Body of pancreas (tissue), 4 donors: ENCODE measurements around the gene BOLA2B. TPM values are rescaled to one million over a fixed set of nuclear protein-coding genes. Genes with fewer than 3 reads are reported as not detected.
"Not testable (repeated sequence)": the region's sequence is repeated elsewhere in the genome, so short reads cannot be mapped to it uniquely, and the experiment has no call there.

ENCODE experiments used
- ATAC-seq: fragments of 150-250 bp; one replicate; pipeline ENCODE4 v1.9.1; 2016
- DNase-seq, 4 donors: peaks; one replicate each; pipeline ENCODE4 v3.0.0-alpha.2; 2019
- H3K27ac ChIP-seq, 4 donors: fragments of 200-600 bp; sonication (generic); 1 replicate in 3 of 4; 2 replicates in 1 of 4; pipeline versions ENCODE4 v1.5.1 to v1.6.1; 2016 to 2019; ENCODE audit warnings: mild to moderate bottlenecking in 1 of 4, mixed read lengths in 1 of 4, moderate library complexity in 1 of 4
- H3K27me3 ChIP-seq, 2 donors: fragments of 200-600 bp; sonication (generic); one replicate each; pipeline ENCODE4 v1.6.0; 2016; ENCODE audit warnings: mild to moderate bottlenecking in 1 of 2
- H3K36me3 ChIP-seq, 2 donors: fragments of 200-600 bp; sonication (generic); replicated peaks in 1 of 2; 2 replicates each; pipeline ENCODE4 v1.5.1; 2016; ENCODE audit warnings: low read depth in 2 of 2; ENCODE audit not compliant: insufficient read depth in 1 of 2
- H3K4me1 ChIP-seq: fragments of 200-600 bp; sonication (generic); one replicate; pipeline ENCODE4 v1.6.0; 2016
- H3K4me3 ChIP-seq, 2 donors: fragments of 200-600 bp; sonication (generic); 1 replicate in 1 of 2; 2 replicates in 1 of 2; pipeline ENCODE4 v1.5.1; 2016 to 2019
- H3K9me3 ChIP-seq, 3 donors: fragments of 200-600 bp; sonication (generic); 1 replicate in 2 of 3; 2 replicates in 1 of 3; pipeline ENCODE4 v1.5.1; 2016
- POLR2A ChIP-seq, 3 donors: fragments of 450-650 bp; IDR thresholded peaks; one replicate each; pipeline ENCODE4 v1.6.1; 2016; ENCODE audit warnings: antibody characterized with exemption in 3 of 3, mild to moderate bottlenecking in 2 of 3
- WGBS, 2 donors: methylation state at CpG; one replicate each; pipeline ENCODE4 v1.1.5; 2017; 5-methylcytosine and 5-hydroxymethylcytosine counted together
- intact Hi-C: fragments of 100-400 bp; cut with DNase I; formaldehyde crosslinking; loops from one replicate; pipeline ENCODE4 v1.15.1; 2023
- total RNA-seq, 2 donors: library from RNA; depleted of rRNA; stranded (reverse); fragments of >200 nt; gene quantifications; one replicate each; pipeline ENCODE4 v1.1.0, GENCODE V29; 2016
- TF ChIP-seq, protein P1 (sequence below), 7 experiments: fragments of 450-650 bp in 4 of 7; fragments of 200-600 bp in 3 of 7; sonication (generic) in 3 of 7; IDR thresholded peaks; one replicate each; pipeline ENCODE4 v1.5.1; 2016 to 2019; ENCODE audit warnings: antibody characterized with exemption in 7 of 7

The BOLA2B gene
- total RNA-seq, 2 donors from 2014 or later = 47.5 to 54.7 TPM

DNA sequence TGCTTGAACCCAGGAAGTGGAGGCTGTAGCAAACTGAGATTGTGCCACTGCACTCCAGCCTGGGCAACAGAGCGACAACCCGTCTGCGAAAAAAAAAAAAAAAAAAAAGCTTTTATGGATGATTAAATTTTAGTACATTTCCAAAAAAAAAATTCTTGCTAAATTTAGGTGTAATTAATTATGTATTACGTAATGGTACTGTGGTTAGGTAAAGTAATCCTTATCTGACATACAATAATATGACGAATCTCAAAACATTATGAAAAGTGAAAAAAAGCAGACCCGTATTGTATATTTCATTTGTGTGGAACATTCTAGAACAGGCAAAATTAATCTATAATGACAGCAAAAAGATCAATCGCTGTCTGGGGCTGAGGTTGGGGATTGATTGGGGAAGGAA is 20.4 kb downstream of the BOLA2B start:
- no peak for TF ChIP-seq POLR2A (IDR thresholded peaks at IDR 0.05)
- TF ChIP-seq, protein P1, sequence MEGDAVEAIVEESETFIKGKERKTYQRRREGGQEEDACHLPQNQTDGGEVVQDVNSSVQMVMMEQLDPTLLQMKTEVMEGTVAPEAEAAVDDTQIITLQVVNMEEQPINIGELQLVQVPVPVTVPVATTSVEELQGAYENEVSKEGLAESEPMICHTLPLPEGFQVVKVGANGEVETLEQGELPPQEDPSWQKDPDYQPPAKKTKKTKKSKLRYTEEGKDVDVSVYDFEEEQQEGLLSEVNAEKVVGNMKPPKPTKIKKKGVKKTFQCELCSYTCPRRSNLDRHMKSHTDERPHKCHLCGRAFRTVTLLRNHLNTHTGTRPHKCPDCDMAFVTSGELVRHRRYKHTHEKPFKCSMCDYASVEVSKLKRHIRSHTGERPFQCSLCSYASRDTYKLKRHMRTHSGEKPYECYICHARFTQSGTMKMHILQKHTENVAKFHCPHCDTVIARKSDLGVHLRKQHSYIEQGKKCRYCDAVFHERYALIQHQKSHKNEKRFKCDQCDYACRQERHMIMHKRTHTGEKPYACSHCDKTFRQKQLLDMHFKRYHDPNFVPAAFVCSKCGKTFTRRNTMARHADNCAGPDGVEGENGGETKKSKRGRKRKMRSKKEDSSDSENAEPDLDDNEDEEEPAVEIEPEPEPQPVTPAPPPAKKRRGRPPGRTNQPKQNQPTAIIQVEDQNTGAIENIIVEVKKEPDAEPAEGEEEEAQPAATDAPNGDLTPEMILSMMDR (IDR thresholded peaks at IDR 0.05) = no peak
- 67 to 71% methylated on average over 7 of the region's 7 CpGs for WGBS, 2 donors

DNA sequence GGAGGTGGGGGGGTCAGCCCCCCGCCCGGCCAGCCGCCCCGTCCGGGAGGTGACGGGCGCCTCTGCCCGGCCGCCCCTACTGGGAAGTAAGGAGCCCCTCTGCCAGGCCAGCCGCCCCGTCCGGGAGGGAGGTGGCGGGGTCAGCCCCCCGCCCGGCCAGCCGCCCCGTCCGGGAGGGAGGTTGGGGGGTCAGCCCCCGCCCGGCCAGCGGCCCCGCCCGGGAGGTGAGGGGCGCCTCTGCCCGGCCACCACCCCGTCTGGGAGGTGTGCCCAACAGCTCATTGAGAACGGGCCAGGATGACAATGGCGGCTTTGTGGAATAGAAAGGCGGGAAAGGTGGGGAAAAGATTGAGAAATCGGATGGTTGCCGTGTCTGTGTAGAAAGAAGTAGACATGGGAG is 23.3 kb downstream of the BOLA2B start:
- no CpG with 5 or more reads among the region's 31 CpGs for WGBS, 2 donors
- H3K27ac ChIP-seq, intact Hi-C loops, H3K27me3 ChIP-seq, H3K4me1 ChIP-seq, H3K4me3 ChIP-seq, DNase-seq, H3K9me3 ChIP-seq, H3K36me3 ChIP-seq, ATAC-seq: not testable (repeated sequence)

More for the DNA sequence above, 20.4 kb downstream of the BOLA2B start:
- Histone ChIP-seq H3K9me3 (no peaks in the 10 kb centered on the region), H3K4me3 (no peak overlapping the region), H3K4me1 (no peaks in the 10 kb centered on the region), H3K27me3 (no peaks in the 10 kb centered on the region), H3K36me3 (no peaks in the 10 kb centered on the region), H3K27ac (no peak overlapping the region)
- ATAC-seq (no peak), DNase-seq (no peak)
- intact Hi-C loops = no loop called here

DNA sequence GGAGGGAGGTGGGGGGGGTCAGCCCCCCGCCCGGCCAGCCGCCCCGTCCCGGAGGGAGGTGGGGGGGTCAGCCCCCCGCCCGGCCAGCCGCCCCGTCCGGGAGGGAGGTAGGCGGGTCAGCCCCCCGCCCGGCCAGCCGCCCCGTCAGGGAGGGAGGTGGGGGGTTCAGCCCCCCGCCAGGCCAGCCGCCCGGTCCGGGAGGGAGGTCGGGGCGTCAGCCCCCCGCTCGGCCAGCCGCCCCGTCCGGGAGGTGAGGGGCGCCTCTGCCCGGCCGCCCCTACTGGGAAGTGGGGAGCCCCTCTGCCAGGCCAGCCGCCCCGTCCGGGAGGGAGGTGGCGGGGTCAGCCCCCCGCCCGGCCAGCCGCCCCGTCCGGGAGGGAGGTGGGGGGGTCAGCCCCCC is 24.1 kb downstream of the BOLA2B start:
- not testable (repeated sequence) for ATAC-seq, DNase-seq, H3K27me3 ChIP-seq, H3K4me1 ChIP-seq, H3K27ac ChIP-seq, H3K9me3 ChIP-seq, H3K4me3 ChIP-seq, H3K36me3 ChIP-seq
- intact Hi-C loops = loop anchor here (10.0 kb wide), 1 partner anchor 55 kb away; the partner anchor contains the start of gene GDPD3
- no CpG with 5 or more reads among the region's 38 CpGs for WGBS, 2 donors

DNA sequence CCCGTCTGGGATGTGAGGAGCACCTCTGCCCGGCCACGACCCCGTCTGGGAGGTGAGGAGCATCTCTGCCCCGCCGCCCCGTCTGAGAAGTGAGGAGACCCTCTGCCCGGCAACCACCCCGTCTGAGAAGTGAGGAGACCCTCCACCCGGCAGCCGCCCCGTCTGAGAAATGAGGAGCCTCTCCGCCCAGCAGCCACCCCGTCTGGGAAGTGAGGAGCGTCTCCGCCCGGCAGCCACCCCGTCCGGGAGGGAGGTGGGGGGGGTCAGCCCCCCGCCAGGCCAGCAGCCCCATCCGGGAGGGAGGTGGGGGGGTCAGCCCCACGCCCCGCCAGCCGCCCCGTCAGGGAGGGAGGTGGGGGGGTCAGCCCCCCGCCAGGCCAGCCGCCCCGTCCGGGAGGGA is 24.7 kb downstream of the BOLA2B start:
- not testable (repeated sequence) for DNase-seq, ATAC-seq, H3K36me3 ChIP-seq, H3K27me3 ChIP-seq, H3K9me3 ChIP-seq, H3K27ac ChIP-seq, H3K4me3 ChIP-seq, H3K4me1 ChIP-seq
- intact Hi-C loops = loop anchor here (10.0 kb wide), 1 partner anchor 54 kb away; the partner anchor contains the start of gene GDPD3
- WGBS, 2 donors = 90% methylated on average over 4 of the region's 29 CpGs; no CpG with 5 or more reads in 1 of the 2 donors

DNA sequence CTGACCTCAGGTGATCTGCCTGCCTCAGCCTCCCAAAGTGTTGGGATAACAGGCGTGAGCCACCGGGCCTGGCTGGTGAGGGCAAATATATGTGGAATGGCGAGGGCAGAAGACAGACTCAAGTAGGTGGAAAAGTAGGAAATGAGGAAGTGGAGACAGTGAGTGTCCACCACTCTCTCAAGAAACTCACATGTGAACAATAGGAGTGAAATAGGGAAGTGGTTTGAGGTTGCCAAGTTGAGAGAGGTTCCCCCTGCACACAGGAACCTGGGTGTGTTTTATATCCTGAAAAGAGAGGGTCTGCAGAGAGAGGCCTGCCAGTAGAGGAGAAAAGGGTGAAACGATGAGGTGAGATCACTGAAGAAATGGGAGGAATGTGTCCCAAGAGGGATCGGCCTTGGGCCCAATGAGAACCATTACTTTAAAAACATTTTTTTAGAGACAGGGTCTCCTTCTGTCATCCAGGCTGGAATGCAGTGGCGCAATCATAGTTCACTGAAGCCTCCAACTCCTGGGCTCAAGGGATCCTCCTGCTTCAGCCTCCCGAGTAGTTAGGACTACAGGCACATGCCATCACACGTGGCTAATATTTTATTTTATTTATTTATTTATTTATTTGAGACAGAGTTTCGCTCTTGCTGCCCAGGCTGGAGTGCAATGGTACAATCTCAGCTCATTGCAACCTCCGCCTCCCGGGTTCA is 27.1 kb downstream of the BOLA2B start:
- ATAC-seq = no peak

DNA sequence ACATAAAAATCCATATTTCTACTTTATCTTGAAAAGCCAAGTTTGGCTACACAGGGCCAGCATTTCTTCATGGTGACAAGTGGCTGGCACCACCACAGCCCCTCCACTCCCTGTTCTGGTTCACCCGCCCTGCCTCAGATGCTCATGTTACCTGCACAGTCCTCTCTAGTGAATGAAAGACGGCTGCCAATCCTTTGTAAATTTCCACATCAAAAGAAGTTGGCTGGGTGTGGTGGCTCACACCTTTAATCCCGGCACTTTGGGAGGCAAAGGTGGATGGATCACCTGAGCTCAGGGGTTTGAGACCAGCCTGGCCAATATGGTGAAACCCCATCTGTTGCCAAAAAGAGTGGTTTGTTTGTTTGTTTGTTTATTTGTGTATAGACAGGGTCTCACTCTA is 29.9 kb downstream of the BOLA2B start:
- H3K9me3 ChIP-seq = no peaks in the 10 kb centered on the region
- no peak for DNase-seq
- intact Hi-C loops = loop anchor here (10.0 kb wide), 1 partner anchor 49 kb away; the partner anchor contains the start of gene GDPD3
- H3K4me3 ChIP-seq = no peak overlapping the region
- no peaks in the 10 kb centered on the region for H3K36me3 ChIP-seq
- H3K27ac ChIP-seq = no peak overlapping the region
- no peak for ATAC-seq
- H3K27me3 ChIP-seq = no peaks in the 10 kb centered on the region
- WGBS, 2 donors = 82 to 90% methylated on average over 2 to 3 of the region's 3 CpGs
- no peaks in the 10 kb centered on the region for H3K4me1 ChIP-seq
- TF ChIP-seq, protein P1 (IDR thresholded peaks at IDR 0.05) = no peak
- no peak for TF ChIP-seq POLR2A (IDR thresholded peaks at IDR 0.05)

More for the DNA sequence above, 27.1 kb downstream of the BOLA2B start:
- intact Hi-C loops = loop anchor here (10.0 kb wide), 1 partner anchor 52 kb away; the partner anchor contains the start of gene GDPD3
- H3K4me3 ChIP-seq = no peak overlapping the region
- DNase-seq = peak in 1 of 4 donors; percentile 34
- WGBS, 2 donors = 75 to 87% methylated on average over 11 of the region's 11 CpGs
- H3K27ac ChIP-seq = no peak overlapping the region
- TF ChIP-seq POLR2A (IDR thresholded peaks at IDR 0.05) = no peak
- TF ChIP-seq, protein P1 (IDR thresholded peaks at IDR 0.05) = no peak
- H3K9me3 ChIP-seq = no peaks in the 10 kb centered on the region
- H3K36me3 ChIP-seq = no peaks in the 10 kb centered on the region
- H3K27me3 ChIP-seq = no peaks in the 10 kb centered on the region
- no peaks in the 10 kb centered on the region for H3K4me1 ChIP-seq
